NCI-H1092 treated with DMSO at 0.1 percent for 48 hours (cell line): Measurements from ENCODE around the gene MRLN.
"Not testable (repeated sequence)": the region's sequence is repeated elsewhere in the genome, so short reads cannot be mapped to it uniquely, and the experiment has no call there.

Source experiments
- DNase-seq: peaks from one replicate; lab custom pipeline; 2025; lab: John Stamatoyannopoulos, UW

Gene MRLN

GRCh38 chr10:59753267-59753666 is at the start of gene MRLN:
Gene MRLN, minus strand, starts transcription at chr10:59753455.
- no peak for DNase-seq

GRCh38 chr10:59801171-59801570 is 47.9 kb upstream of the MRLN start:
- no peak for DNase-seq

DNA sequence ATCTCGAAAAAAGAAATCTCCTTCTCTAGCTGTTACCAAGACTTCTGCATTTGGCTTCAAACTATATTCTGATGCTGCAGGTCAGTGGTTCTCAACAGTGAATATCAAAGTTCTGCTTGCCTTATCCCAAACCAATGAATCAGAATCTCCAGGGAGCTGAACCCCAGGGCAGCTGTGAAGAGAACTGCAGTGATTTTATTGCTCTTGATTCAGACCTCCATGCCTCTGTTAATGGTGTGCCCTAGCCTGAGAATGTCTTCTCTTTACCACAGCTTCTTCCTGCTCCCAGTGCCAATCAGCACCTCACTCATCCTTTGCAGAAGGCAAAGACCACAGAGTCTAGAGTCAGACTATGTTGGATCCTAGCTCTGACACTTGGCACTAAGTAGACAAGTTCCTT is 46.2 kb upstream of the MRLN start:
- no peak for DNase-seq

- no peak for DNase-seq
These were observed 40.7 kb upstream of the MRLN start for GRCh38 chr10:59793919-59794318.

GRCh38 chr10:59792812-59793211 is 39.6 kb upstream of the MRLN start:
- DNase-seq = no peak

DNA sequence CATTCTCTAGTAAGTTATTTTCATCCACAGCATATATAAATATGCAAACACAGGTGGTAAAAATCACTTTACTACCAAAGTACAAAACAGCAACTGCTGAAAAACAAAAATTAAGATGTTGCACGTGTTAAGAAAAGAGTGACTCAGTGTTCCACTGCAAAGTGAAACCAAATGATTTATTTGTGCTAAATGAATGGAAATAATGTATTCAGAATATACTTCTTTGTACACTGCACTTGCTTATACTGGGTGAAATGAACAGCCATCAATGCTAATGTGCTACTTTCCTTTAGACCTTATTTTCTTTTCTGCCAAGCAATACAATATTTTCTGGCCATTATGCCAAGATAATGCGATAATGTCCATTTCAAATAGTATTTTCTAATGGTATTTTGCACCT is 38.3 kb upstream of the MRLN start:
- DNase-seq = no peak

GRCh38 chr10:59790080-59790479 is 36.8 kb upstream of the MRLN start:
- DNase-seq = not testable (repeated sequence)

DNA sequence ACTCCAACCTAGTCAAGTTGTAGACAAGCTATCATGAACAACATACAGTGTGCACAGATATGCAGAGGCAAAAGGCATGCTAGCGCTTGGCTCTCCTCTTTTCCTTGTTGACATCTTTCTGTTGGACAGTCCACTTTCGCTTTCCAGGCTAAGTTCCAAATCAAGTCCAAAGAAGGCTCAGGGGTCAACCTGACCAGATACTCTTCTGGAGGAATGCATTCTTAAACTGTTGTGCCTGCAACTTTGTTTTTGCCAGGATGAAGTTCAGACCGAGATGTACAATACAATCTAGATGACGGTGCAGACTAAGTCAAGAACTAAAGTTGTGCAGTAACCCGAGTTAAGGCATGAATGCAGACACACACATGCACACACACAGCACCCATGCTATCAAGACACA is 35.7 kb upstream of the MRLN start:
- not testable (repeated sequence) for DNase-seq

GRCh38 chr10:59787032-59787431 is 33.8 kb upstream of the MRLN start:
- not testable (repeated sequence) for DNase-seq

- not testable (repeated sequence) for DNase-seq
These were observed 32.2 kb upstream of the MRLN start for GRCh38 chr10:59785476-59785875.

GRCh38 chr10:59781511-59781910 is 28.3 kb upstream of the MRLN start:
- DNase-seq = no peak

GRCh38 chr10:59779756-59780533 is 26.7 kb upstream of the MRLN start:
- DNase-seq = no peak

DNA sequence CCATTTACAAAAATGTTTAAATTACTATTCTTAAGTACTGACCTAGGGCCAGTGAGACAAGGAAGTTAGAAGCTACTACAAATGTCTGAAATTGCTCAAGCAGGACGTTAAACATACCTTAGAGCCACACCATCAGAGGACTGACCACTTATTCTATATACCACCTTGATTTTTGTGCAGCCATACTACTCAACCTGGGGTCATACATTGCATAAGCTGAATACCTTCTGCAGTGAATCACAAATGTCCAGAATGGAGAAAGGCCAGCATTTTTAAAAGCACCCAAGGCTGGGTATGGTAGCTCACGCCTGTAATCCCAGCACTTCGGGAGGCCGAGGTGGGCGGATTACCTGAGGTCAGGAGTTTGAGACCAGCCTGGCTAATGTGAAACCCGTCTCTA is 21.2 kb upstream of the MRLN start:
- DNase-seq = no peak

DNA sequence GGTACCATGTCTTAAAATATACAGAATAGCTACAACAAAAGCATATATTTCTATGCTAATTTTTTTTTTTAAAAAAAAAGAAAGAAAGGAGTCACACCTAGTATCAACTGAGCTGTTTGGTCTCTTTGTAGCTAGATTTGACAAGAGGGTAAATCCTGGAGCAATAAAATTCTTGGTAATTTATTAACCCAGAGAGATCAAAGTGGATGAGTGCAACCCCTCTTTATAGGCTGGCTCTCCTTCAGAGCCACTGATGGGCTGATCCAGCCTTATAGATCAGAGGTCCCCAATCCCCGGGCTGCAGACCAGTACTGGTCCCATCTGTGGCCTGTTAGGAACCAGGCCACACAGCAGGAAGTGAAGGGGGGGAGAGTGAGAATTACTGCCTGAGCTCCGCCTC is 19.8 kb upstream of the MRLN start:
- no peak for DNase-seq

GRCh38 chr10:59771162-59771807 is 18.0 kb upstream of the MRLN start:
- DNase-seq = no peak

- no peak for DNase-seq
These were observed 17.4 kb upstream of the MRLN start for GRCh38 chr10:59770689-59771088.

GRCh38 chr10:59762505-59762904 is 9.2 kb upstream of the MRLN start:
- no peak for DNase-seq

DNA sequence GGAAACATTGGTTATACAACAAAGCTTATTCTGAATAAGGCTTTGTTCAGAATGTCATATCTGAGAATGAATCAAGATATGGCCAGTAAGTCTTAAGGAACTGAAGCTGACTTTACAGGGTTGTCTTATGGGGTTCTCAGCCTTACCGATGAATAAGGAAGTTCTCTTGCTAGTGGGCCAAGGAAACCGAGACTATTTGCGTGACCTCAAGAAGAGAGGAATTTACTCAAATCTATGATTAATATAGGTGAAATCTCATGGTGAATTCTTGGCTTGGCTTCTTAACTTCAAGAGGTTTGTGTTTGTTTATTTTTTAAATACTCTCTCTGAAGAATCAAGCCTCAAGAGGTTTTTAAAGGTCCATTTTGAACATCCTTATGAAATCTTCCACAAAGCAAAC is 4.7 kb upstream of the MRLN start:
- DNase-seq = no peak

- no peak for DNase-seq
These were observed 1.7 kb upstream of the MRLN start for GRCh38 chr10:59754951-59755350.

DNA sequence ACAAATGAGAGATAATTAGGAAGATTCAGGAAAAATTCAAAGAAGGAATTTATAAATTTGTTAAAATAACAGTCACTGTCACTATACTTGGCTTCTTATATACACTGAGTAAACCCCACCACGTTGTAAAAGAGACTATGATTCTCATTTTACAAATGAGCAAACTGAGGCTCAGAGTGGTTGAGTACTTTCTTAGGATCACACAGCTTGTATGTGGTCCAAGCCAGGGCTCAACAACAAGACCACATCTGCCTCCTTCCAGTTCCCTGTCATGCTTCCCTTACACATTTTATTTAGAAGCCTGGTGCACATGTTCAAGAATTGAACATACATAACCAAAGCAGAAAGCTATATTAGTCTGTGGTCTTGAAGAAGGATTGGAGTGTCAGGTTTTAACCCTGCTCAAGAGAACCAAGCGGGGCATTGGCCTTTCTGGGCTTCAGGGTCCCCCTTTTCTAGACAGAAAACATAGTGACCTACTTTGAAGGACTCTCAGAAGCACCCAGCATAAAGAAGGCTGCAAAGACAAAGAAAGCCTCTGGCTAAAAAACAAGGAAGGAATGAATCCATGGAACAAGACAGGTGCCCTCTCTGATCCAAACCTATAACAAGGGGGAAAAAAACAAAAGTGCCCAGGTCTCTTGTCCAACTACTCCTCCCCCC is 846 bp downstream of the MRLN start:
- no peak for DNase-seq

GRCh38 chr10:59750155-59750945 is 2.9 kb downstream of the MRLN start:
- DNase-seq = no peak

DNA sequence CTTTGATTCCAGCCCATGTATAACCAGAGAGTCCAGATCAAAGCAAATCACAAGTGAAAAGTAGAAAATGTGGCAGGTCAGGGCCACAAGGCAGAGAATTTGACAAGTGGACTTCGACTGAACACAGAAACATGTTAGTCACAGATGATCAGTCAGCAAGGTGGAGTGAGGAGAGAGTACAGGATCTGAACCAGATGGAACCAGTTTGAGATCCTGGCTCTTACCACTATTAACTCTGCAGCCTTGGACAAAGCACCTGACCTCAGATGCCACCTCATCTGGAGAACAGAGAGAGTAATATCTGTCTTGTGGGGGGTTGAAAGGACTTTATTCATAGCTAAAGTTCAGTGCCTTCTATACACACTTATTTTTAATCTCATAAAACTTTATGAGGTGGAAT is 4.4 kb downstream of the MRLN start:
- no peak for DNase-seq
